T-helper 1 cell treated with Interleukin-12 subunit alpha and Interleukin-12 subunit beta and Interleukin-4 antibody, amounts not matched to agents 30 μg/mL and 1 μg/mL, for 36 hours (primary cell): ENCODE measurements around the gene PGAP3.
A peak's percentile ranks its signal among the peaks of the same experiment; 100 is the strongest.

Experiments
- H3K27ac Mint-ChIP-seq: one replicate; pipeline ENCODE4 v1.8.0; 2021; ENCODE audit warnings: mild to moderate bottlenecking, mixed read lengths
- H3K27me3 Mint-ChIP-seq: one replicate; pipeline ENCODE4 v1.8.0; 2021; ENCODE audit warnings: low read depth, mixed read lengths
- H3K36me3 Mint-ChIP-seq: one replicate; pipeline ENCODE4 v1.8.0; 2021; ENCODE audit warnings: low read depth, mixed read lengths
- H3K4me1 Mint-ChIP-seq: one replicate; pipeline ENCODE4 v1.8.0; 2021; ENCODE audit warnings: low read depth, mixed read lengths
- H3K4me3 Mint-ChIP-seq: one replicate; pipeline ENCODE4 v1.8.0; 2021; ENCODE audit warnings: mild to moderate bottlenecking, moderate library complexity, mixed read lengths
- H3K9me3 Mint-ChIP-seq: one replicate; pipeline ENCODE4 v1.8.0; 2021; ENCODE audit warnings: mixed read lengths

Gene PGAP3

DNA sequence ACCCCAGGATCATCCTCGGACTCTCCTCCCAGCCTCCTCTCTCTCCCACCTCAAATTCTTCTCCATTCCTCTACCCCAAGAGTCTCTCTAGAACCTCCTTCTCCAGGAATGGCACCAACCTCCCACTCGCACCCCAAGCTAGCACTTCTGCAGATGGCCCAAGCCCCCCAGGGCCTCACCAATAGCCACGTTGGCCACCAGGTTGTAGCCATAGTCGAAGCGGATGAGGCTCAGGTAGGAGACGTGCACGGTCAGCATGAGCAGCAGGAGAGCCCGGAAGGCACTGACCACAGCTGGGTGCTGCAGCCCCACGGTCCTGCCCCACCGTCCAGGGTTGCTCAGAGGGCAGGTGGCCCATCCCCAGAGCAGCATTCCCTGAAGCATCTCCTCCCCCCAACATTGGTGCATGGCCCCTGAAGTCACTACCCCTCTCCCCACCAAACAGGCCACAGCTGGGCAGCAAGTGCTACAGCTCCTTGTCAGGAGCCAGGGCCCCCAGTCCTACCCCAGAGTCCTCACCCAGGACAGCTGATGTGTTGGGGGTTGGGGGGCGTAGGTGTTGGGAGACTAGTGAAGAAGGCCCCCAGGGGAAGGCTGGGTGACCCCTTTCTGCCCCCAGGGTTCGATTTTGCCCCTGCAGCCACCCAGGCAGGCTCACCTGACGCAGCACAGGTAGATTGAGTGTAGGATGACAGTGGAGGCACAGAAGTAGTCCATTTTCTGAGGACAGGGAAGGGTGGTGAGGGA, 14.3 kb downstream of the PGAP3 start:
- H3K9me3 Mint-ChIP-seq = no peaks in the 10 kb centered on the region
- H3K4me3 Mint-ChIP-seq = no peak overlapping the region
- H3K36me3 Mint-ChIP-seq = no peaks in the 10 kb centered on the region
- H3K27me3 Mint-ChIP-seq = peaks cover 21% of the 10 kb centered on the region
- H3K4me1 Mint-ChIP-seq = peaks cover 25% of the 10 kb centered on the region
- H3K27ac Mint-ChIP-seq = no peak overlapping the region

DNA sequence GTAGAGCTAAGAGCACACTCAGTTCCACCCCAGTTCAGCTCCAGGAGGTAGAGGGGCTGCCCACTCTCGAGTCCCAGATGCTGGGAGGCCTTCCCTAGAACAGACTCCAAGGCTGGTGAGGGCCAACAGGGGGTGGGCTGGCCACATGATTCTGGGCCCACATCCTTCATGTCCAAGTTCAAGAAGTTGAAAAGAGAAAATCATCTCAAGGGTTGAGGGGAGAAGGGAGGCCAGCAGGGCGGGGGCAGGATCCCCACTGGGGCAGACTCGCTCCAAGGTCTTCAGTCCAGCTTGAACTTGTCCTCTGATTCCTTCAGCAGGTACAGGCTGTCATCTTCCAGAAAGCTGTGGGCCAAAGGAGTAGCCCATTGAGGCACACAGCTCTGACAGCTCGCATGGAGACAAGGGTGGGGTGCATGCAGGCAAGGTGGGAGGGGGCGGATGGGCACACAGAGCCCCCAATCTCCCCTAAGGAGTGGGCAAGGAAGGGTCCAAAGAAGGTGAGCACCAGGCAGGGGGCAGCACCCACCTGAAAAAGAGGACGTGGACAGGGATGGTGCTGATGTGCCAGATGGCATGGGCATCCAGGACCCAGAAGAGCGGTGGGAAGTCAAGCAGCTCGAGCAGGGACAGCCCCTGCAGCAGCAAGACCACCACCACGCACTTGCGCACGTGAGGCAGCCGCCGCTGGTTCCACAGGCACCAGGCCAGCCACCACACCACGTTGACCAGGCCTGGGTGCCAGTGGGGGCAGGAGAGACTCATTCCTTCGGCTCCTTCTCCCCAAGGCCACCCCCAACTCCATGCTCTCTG, 15.1 kb downstream of the PGAP3 start:
- H3K36me3 Mint-ChIP-seq = no peaks in the 10 kb centered on the region
- no peaks in the 10 kb centered on the region for H3K9me3 Mint-ChIP-seq
- no peak overlapping the region for H3K27ac Mint-ChIP-seq
- H3K27me3 Mint-ChIP-seq = peaks cover 23% of the 10 kb centered on the region
- no peak overlapping the region for H3K4me3 Mint-ChIP-seq
- peaks cover 20% of the 10 kb centered on the region for H3K4me1 Mint-ChIP-seq

DNA sequence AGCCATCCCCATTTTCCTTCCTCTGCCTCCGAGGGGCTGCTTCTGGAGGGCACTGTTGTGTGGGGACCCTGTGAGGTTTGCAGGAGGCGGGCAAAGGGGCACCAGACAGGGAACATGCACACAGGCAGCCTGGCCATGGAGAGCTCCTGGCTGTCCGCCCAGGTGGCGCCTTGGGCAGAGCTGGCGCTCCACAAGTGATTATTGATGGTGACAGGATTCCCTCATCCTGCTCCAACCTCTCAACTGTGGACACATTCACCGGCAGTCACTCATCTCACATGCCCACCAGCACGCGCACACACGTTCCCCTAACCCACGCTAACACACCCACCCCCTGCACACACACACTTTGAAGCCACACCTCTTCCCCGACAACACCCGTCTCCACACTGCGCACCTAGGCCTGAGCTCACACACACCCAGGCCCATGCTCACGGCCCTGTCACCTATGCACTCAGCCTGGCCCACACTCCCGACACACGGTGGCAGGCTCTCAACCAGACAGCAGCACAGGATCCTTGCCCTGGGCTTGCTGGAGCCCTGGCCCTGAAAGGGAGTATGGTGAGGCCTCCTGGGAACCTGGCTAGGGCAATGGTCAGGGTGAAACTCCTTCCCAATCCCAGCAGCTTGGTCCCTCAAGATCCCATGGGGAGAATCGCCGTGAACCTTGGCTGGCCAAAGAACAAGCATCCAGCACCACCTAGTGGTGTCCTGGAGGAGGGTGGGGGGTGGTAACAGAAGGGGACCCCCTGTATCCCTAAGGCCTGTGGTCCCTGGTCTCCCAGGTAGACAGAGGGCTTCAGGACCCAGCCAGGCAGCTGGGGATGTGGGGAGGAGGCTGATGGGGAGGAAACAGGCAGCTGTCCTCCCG, 16.0 kb downstream of the PGAP3 start:
- Mint-ChIP-seq H3K4me3 (no peak overlapping the region), H3K36me3 (no peaks in the 10 kb centered on the region), H3K9me3 (no peaks in the 10 kb centered on the region), H3K27ac (no peak overlapping the region), H3K4me1 (peaks cover 17% of the 10 kb centered on the region), H3K27me3 (peaks cover 27% of the 10 kb centered on the region)

DNA sequence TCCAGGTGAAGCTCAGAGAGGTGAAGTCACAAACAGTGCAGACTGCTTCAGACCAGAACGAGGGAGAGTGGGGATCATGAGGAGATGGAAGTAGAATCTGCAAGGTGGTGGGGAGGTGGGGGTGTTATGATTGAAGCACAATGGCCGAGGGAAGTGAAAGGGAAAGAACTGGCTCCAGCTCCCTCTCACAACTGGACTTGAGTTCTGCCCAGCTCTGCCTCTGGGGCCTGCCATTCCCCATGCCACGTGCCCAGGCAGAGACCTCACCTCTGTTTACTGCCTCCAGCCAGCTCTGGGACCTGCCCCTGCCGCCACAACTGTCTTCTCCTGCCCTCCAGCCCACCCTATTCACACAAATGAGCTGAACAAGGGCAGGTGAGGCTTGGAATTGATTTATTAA, 17.1 kb downstream of the PGAP3 start:
- Mint-ChIP-seq H3K9me3 (no peaks in the 10 kb centered on the region), H3K27ac (no peak overlapping the region), H3K27me3 (peaks cover 35% of the 10 kb centered on the region), H3K36me3 (no peaks in the 10 kb centered on the region), H3K4me3 (no peak overlapping the region), H3K4me1 (peaks cover 8% of the 10 kb centered on the region)

DNA sequence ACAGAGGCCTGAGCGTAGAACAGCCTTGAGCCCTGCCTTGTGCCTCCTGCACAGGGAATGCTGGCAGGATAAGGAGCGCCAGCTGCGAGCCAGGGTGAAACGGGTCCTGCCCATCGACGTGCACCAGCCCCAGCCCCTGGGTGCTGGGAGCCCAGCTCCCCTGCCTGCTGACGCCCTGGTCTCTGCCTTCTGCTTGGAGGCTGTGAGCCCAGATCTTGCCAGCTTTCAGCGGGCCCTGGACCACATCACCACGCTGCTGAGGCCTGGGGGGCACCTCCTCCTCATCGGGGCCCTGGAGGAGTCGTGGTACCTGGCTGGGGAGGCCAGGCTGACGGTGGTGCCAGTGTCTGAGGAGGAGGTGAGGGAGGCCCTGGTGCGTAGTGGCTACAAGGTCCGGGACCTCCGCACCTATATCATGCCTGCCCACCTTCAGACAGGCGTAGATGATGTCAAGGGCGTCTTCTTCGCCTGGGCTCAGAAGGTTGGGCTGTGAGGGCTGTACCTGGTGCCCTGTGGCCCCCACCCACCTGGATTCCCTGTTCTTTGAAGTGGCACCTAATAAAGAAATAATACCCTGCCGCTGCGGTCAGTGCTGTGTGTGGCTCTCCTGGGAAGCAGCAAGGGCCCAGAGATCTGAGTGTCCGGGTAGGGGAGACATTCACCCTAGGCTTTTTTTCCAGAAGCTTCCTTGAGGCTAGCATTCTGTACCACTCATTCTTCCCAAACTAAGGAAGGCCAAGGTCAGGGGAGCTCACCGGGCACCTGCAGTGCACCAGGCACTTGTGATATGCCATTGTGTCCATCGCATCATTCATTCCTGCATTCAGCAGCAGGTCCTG, 17.7 kb downstream of the PGAP3 start:
- H3K4me1 Mint-ChIP-seq = peaks cover 4% of the 10 kb centered on the region
- H3K36me3 Mint-ChIP-seq = no peaks in the 10 kb centered on the region
- no peak overlapping the region for H3K4me3 Mint-ChIP-seq
- no peak overlapping the region for H3K27ac Mint-ChIP-seq
- peaks cover 40% of the 10 kb centered on the region for H3K27me3 Mint-ChIP-seq
- no peaks in the 10 kb centered on the region for H3K9me3 Mint-ChIP-seq

DNA sequence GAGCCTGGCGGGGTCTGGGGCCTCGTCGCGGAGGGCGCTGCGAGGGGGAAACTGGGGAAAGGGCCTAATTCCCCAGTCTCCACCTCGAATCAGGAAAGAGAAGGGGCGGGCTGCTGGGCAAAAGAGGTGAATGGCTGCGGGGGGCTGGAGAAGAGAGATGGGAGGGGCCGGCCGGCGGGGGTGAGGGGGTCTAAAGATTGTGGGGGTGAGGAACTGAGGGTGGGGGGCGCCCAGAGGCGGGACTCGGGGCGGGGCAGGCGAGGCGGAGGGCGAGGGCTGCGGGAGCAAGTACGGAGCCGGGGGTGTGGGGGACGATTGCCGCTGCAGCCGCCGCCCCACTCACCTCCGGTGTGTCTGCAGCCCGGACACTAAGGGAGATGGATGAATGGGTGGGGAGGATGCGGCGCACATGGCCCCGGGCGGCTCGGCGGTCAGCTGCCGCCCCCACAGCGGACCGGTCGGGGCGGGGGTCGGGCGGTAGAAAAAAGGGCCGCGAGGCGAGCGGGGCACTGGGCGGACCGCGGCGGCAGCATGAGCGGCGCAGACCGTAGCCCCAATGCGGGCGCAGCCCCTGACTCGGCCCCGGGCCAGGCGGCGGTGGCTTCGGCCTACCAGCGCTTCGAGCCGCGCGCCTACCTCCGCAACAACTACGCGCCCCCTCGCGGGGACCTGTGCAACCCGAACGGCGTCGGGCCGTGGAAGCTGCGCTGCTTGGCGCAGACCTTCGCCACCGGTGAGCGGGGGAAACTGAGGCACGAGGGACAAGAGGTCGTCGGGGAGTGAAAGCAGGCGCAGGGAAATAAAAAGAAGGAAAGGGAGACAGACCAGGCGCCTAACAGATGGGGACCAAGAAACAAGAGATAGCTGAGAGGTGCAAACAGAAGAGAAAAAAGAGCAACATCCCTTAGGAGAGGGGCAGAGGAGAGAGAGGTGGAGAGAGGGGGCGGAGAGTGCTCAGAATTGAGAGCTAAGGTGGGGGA, 19.6 kb downstream of the PGAP3 start, which contains the start of gene PNMT:
TSS of gene PNMT (plus strand) at position 509 of the 980 bp plus-strand sequence. CDS start at position 532, 23 bp downstream.
- Mint-ChIP-seq H3K9me3 (no peaks in the 10 kb centered on the region), H3K27me3 (peaks cover 42% of the 10 kb centered on the region), H3K4me1 (peaks cover 4% of the 10 kb centered on the region), H3K27ac (no peak within 1 kb of the TSS), H3K36me3 (peaks cover 2% of the 10 kb centered on the region), H3K4me3 (peak within 1 kb of the TSS; percentile 59)

DNA sequence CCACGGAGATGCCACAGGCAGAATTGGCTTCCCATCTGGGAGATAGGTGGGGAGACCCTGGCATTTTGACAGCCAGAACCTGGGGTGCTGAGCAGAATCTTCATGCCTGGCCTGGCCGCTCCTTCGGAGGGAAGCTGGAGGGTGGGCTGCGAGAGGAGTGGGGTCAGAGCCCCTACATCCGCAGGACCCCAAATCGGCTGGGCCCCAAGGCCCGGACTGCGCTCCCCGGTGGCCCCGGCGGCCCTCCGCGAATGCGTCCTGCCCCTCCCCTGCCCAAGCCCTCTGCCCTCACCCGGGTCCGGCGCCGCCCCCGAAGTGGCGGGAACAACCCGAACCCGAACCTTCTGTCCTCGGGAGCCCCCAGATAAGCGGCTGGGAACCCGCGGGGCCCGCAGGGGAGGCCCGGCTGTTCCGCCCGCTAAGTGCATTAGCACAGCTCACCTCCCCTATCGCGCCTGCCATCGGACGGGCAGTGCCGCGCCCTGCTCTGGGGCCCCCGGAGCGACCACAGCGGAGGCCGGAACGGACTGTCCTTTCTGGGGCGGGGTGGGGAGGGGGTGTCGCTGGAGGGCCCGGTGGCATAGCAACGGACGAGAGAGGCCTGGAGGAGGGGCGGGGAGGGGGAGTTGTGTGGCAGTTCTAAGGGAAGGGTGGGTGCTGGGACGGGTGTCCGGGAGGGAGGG, 20.5 kb downstream of the PGAP3 start:
- Mint-ChIP-seq H3K36me3 (peaks cover 2% of the 10 kb centered on the region), H3K4me1 (peaks cover 4% of the 10 kb centered on the region), H3K27ac (no peak overlapping the region), H3K4me3 (no peak overlapping the region), H3K9me3 (no peaks in the 10 kb centered on the region), H3K27me3 (peaks cover 42% of the 10 kb centered on the region)

DNA sequence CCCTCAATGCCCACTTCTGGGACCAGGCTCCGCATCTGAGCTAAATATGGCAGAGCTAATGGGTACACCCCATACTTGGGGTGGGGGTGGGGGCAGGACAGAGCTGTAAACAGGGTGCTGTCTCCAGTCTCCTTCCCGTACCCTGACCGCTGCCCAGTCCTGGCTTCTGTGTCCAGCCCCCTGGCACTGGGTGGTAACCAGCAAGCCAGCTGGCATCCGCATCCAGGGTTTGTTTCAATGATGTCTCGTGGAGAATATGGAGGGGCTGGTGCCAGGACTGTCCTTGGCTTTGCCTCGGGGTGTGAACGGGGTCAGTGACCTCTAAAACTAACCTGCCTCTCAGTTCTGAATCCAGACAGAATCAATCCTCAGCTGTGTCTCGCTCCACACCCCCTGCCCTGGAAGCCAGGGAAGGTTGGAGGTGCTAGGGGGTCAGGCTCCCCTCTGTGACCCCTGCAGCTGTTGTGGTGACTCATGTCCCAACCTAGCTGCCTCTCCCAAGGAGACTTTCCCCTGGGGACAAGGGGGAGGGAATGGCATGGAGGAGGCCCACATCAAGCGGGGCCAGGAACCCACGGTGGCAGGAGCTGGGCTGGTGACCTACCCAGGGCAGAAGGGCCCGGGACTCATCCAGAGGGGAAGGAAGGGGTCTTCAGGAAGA, 21.1 kb downstream of the PGAP3 start:
- Mint-ChIP-seq H3K4me3 (no peak overlapping the region), H3K4me1 (peaks cover 4% of the 10 kb centered on the region), H3K27ac (no peak overlapping the region), H3K36me3 (peaks cover 2% of the 10 kb centered on the region), H3K9me3 (no peaks in the 10 kb centered on the region), H3K27me3 (peaks cover 38% of the 10 kb centered on the region)

DNA sequence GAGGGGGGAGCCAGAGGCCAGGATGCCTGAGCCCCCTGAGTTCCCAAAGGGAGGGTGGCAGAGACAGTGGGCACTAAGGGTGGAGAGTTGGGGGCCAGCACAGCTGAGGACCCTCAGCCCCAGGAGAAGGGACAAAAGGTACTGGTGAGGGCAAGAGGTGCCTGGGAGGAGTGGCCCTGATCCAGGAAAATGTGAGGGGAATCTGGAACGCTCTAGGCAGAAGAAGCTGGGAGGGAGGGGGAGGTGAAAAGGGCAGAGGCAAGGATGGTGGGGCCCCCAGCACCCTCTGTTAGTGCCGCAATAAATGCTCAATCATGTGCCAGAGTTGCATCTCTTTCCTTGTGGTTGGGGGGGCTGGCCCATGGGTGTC, 21.6 kb downstream of the PGAP3 start:
- H3K27ac Mint-ChIP-seq = peak overlapping the region; percentile 26
- peaks cover 37% of the 10 kb centered on the region for H3K27me3 Mint-ChIP-seq
- H3K4me3 Mint-ChIP-seq = no peak overlapping the region
- peaks cover 4% of the 10 kb centered on the region for H3K4me1 Mint-ChIP-seq
- H3K9me3 Mint-ChIP-seq = no peaks in the 10 kb centered on the region
- H3K36me3 Mint-ChIP-seq = peaks cover 6% of the 10 kb centered on the region

DNA sequence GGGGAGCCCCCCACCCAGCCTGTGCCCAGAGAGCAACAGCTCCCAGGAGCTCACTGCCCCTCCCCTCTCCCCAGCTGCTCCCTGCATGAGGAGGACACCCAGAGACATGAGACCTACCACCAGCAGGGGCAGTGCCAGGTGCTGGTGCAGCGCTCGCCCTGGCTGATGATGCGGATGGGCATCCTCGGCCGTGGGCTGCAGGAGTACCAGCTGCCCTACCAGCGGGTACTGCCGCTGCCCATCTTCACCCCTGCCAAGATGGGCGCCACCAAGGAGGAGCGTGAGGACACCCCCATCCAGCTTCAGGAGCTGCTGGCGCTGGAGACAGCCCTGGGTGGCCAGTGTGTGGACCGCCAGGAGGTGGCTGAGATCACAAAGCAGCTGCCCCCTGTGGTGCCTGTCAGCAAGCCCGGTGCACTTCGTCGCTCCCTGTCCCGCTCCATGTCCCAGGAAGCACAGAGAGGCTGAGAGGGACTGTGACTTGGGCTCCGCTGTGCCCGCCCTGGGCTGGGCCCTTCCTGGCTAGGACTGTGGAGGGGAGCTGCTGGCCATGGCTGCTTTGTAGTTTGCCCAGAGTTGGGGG, 22.1 kb downstream of the PGAP3 start:
- Mint-ChIP-seq H3K9me3 (no peaks in the 10 kb centered on the region), H3K4me1 (peaks cover 4% of the 10 kb centered on the region), H3K36me3 (peaks cover 9% of the 10 kb centered on the region), H3K27ac (peak overlapping the region; percentile 26), H3K4me3 (no peak overlapping the region), H3K27me3 (peaks cover 35% of the 10 kb centered on the region)

DNA sequence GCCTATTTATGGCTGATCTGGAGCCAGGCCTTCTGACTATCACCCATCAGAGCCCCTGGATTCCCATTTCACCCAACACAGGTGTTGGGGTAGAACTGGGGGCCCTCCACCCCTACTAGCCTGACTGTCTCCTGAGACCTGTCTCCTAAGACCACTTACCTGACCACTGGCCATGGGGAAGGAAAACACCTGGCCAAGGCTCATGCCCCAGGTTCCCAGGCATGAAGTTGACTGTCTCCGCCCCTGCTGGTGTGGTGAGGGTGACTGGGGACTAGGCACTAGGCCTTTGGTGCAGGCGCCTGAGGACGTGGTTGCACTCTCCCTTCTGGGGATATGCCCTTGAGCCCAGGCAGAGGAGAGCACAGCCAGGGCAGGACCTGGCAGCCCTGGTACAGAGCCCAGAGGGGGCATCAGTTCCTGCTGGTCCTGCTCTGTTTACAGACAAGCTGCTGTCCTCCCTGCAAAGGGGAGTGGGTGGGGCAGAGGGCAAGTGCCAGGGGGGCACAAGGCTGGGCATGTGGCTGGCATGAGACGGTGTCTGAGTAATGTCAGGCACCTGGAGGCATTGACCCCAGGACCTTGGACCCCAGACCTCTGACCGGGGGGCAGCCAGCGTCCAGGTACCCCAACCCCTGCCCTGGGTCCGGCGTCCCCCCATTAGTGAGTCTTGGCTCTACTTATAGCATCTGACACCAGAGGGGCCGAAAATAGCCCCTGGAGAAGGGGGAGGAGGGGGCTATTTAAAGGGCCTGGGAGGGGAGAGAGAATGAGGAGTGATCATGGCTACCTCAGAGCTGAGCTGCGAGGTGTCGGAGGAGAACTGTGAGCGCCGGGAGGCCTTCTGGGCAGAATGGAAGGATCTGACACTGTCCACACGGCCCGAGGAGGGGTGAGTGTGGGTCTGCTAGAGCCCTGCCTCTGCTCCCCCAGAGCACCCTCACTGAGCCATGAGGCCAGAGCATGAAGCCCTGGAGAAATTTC, 23.0 kb downstream of the PGAP3 start, which contains the start of gene TCAP:
TSS of gene TCAP (plus strand) at position 769 of the 981 bp plus-strand sequence. CDS start at position 780, 11 bp downstream.
- Mint-ChIP-seq H3K27me3 (peaks cover 29% of the 10 kb centered on the region), H3K4me1 (peaks cover 5% of the 10 kb centered on the region), H3K36me3 (peaks cover 9% of the 10 kb centered on the region), H3K27ac (peak within 1 kb of the TSS; percentile 26), H3K4me3 (no peak within 1 kb of the TSS), H3K9me3 (no peaks in the 10 kb centered on the region)
